ENCODE data around the gene OLA1.

The OLA1 gene

DNA sequence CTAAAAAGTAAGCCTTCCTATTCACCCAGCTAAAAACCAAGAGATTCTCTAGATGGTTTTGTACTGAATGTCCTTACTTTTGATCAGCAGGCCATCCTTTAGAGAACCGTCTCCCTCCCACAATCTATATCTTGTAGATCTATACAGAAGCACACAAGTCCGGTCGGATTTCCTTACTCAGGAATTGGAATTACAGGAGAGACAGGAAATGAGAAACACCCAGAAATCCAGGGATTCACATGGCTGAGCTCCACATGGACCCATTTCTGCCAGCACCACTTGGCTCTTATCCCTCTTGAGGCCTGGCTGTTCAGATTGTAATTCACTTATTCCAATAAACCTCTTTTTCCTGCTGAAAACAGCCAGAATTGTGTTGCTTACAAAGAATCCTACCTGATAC is 4.5 kb downstream of the OLA1 start:
- Histone ChIP-seq H3K18ac (ENCODE audit: low read length) (no peak overlapping the region), H3K36me3 (ENCODE audit: control insufficient read depth, insufficient read depth, low read length) (peaks cover 2% of the 10 kb centered on the region)
- WGBS (ENCODE audit: extremely low coverage, insufficient coverage, low lambda C conversion rate), result no CpG with 5 or more reads among the region's 3 CpGs

DNA sequence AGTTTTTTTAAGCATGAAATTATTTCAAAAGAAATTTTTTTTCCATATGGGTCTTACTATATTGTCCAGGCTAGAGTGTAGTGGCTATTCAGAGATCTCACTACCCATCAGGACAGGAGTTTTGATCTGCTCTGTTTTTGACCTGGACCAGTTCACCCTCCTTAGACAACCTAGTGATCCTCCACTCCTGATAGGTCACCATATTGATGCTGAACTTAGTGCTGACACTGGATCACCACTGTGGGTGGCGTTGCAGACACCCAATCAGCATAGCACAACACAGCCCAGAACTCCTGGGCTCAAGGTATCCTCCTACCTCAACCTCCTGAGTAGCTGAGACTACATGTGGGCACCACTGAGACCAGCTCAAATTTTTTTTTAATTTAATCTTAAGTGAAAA is 8.2 kb downstream of the OLA1 start:
- Histone ChIP-seq H2AK5ac (ENCODE audit: low read length) (no peak overlapping the region), H4K5ac (ENCODE audit: low read length) (no peak overlapping the region), H3K36me3 (ENCODE audit: control insufficient read depth, insufficient read depth, low read length) (peaks cover under 1% of the 10 kb centered on the region), H3K79me1 (ENCODE audit: low read length) (peaks cover 19% of the 10 kb centered on the region), H3K4me2 (ENCODE audit: low read length) (no peak overlapping the region), H3K56ac (ENCODE audit: low read length) (no peak overlapping the region), H2BK120ac (ENCODE audit: low read depth, low read length) (no peak overlapping the region), H3K4me3 (ENCODE audit: low read length) (no peak overlapping the region), H2BK5ac (ENCODE audit: low read length) (no peak overlapping the region), H3K4me1 (ENCODE audit: control insufficient read depth, low read depth, low read length) (no peaks in the 10 kb centered on the region), H3K18ac (ENCODE audit: low read length) (no peak overlapping the region), H2BK15ac (replicated peaks; ENCODE audit: low read depth) (no peak overlapping the region), H3K27ac (ENCODE audit: low read depth, low read length) (no peak overlapping the region), H3K4ac (ENCODE audit: low read depth, low read length) (no peak overlapping the region), H4K8ac (ENCODE audit: low read depth, low read length) (no peak overlapping the region), H3K23ac (ENCODE audit: low read length) (no peak overlapping the region), H3K9ac (ENCODE audit: low read length) (no peak overlapping the region), H3K79me2 (ENCODE audit: control insufficient read depth, insufficient read depth, low read length) (peaks cover 54% of the 10 kb centered on the region), H3K27me3 (ENCODE audit: insufficient read depth, low read length, poor library complexity) (no peaks in the 10 kb centered on the region)
- no peak for DNase-seq
- no CpG with 5 or more reads among the region's 1 CpG for WGBS (ENCODE audit: extremely low coverage, insufficient coverage, low lambda C conversion rate)

More for the DNA sequence above, 4.5 kb downstream of the OLA1 start:
- Histone ChIP-seq H3K9ac (ENCODE audit: low read length) (no peak overlapping the region), H2BK15ac (replicated peaks; ENCODE audit: low read depth) (no peak overlapping the region), H2BK5ac (ENCODE audit: low read length) (no peak overlapping the region), H3K79me1 (ENCODE audit: low read length) (peaks cover 18% of the 10 kb centered on the region), H4K5ac (ENCODE audit: low read length) (no peak overlapping the region), H3K23ac (ENCODE audit: low read length) (no peak overlapping the region), H2BK120ac (ENCODE audit: low read depth, low read length) (no peak overlapping the region), H4K8ac (ENCODE audit: low read depth, low read length) (no peak overlapping the region), H3K56ac (ENCODE audit: low read length) (no peak overlapping the region), H3K4ac (ENCODE audit: low read depth, low read length) (no peak overlapping the region), H3K4me3 (ENCODE audit: low read length) (no peak overlapping the region), H3K27me3 (ENCODE audit: insufficient read depth, low read length, poor library complexity) (no peaks in the 10 kb centered on the region), H2AK5ac (ENCODE audit: low read length) (no peak overlapping the region), H3K4me1 (ENCODE audit: control insufficient read depth, low read depth, low read length) (no peaks in the 10 kb centered on the region), H3K4me2 (ENCODE audit: low read length) (no peak overlapping the region), H3K79me2 (ENCODE audit: control insufficient read depth, insufficient read depth, low read length) (peaks cover 52% of the 10 kb centered on the region), H3K27ac (ENCODE audit: low read depth, low read length) (no peak overlapping the region)
- no peak for DNase-seq

DNA sequence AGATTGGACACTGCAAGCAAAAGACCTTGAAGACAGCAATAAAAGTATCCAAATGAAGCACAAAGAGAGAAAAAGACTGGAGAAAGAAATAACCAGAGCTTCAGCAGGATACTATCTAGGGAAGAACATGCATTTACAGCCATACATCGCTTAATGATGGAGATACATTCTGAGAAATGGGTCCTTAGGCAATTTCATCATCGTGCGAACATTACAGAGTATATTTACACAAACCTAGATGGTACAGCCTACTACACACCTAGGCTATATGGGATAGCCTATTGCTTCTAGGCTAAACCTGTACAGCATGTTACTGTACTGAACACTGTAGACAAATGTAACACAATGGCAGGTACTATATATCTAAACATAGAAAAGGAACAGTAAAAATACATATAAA is 11.9 kb downstream of the OLA1 start:
- no peak overlapping the region for H3K9ac ChIP-seq (ENCODE audit: low read length)
- H3K79me2 ChIP-seq (ENCODE audit: control insufficient read depth, insufficient read depth, low read length), result peaks cover 48% of the 10 kb centered on the region
- H2BK15ac ChIP-seq (replicated peaks; ENCODE audit: low read depth), result no peak overlapping the region
- H3K27ac ChIP-seq (ENCODE audit: low read depth, low read length), result no peak overlapping the region
- WGBS (ENCODE audit: extremely low coverage, insufficient coverage, low lambda C conversion rate), result no CpG with 5 or more reads among the region's 3 CpGs
- no peaks in the 10 kb centered on the region for H3K27me3 ChIP-seq (ENCODE audit: insufficient read depth, low read length, poor library complexity)
- H3K56ac ChIP-seq (ENCODE audit: low read length), result no peak overlapping the region
- H3K4me3 ChIP-seq (ENCODE audit: low read length), result no peak overlapping the region
- H2BK5ac ChIP-seq (ENCODE audit: low read length), result no peak overlapping the region
- H2BK120ac ChIP-seq (ENCODE audit: low read depth, low read length), result no peak overlapping the region
- no peak overlapping the region for H2AK5ac ChIP-seq (ENCODE audit: low read length)
- no peak overlapping the region for H3K4ac ChIP-seq (ENCODE audit: low read depth, low read length)
- no peak overlapping the region for H4K8ac ChIP-seq (ENCODE audit: low read depth, low read length)
- H3K23ac ChIP-seq (ENCODE audit: low read length), result no peak overlapping the region
- H3K79me1 ChIP-seq (ENCODE audit: low read length), result peaks cover 13% of the 10 kb centered on the region
- no peak overlapping the region for H4K5ac ChIP-seq (ENCODE audit: low read length)
- no peaks in the 10 kb centered on the region for H3K4me1 ChIP-seq (ENCODE audit: control insufficient read depth, low read depth, low read length)
- H3K4me2 ChIP-seq (ENCODE audit: low read length), result no peak overlapping the region
- H3K36me3 ChIP-seq (ENCODE audit: control insufficient read depth, insufficient read depth, low read length), result no peaks in the 10 kb centered on the region
- no peak for DNase-seq
- no peak overlapping the region for H3K18ac ChIP-seq (ENCODE audit: low read length)

DNA sequence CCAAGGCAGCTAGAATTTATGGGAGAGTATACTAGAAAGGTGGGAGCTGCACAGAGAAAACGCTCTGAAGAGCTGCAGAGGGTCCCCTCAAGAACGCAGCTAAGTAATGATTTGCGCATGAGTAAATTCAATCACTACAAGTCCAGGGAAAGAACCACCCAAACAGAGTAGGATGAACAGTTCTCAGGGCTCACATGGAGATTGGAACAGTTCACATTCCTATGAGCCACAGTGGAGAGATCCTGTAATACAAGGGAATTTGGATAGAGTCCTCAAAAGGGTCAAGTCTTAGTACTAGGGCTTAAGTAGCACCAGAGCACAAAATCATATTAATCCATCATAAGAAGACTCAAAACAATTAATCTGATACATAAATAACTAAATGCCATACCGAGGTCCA is 12.7 kb downstream of the OLA1 start:
- no peak overlapping the region for H3K56ac ChIP-seq (ENCODE audit: low read length)
- WGBS (ENCODE audit: extremely low coverage, insufficient coverage, low lambda C conversion rate), result no CpG with 5 or more reads among the region's 4 CpGs

DNA sequence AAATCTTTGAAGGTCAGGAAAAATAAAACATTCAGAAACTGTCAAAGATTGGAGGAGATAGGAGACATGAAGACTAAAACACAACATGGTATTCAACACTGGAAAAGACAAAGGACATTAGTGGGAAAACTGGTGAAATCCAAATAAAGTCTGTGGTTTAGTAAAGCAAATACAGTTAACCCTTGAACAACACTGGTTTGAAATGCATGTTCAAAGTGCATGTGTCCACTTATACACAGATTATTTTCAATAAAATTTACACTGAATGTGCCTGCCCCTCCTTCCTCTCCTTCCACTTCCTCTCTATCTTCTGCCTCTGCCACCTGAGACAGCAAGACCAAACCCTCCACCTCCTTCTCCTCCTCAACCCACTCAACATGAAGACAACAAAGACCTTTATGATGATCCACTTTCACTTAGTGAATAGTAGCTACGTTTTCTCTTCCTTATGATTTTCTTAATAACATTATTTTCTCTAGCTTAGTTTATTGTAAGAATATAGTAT is 14.5 kb downstream of the OLA1 start:
- Histone ChIP-seq H4K5ac (ENCODE audit: low read length) (no peak overlapping the region), H3K79me1 (ENCODE audit: low read length) (peaks cover 11% of the 10 kb centered on the region), H4K8ac (ENCODE audit: low read depth, low read length) (no peak overlapping the region), H3K36me3 (ENCODE audit: control insufficient read depth, insufficient read depth, low read length) (no peaks in the 10 kb centered on the region), H3K79me2 (ENCODE audit: control insufficient read depth, insufficient read depth, low read length) (peaks cover 35% of the 10 kb centered on the region), H3K27me3 (ENCODE audit: insufficient read depth, low read length, poor library complexity) (no peaks in the 10 kb centered on the region), H3K4me2 (ENCODE audit: low read length) (no peak overlapping the region), H3K27ac (ENCODE audit: low read depth, low read length) (no peak overlapping the region), H3K9ac (ENCODE audit: low read length) (no peak overlapping the region), H2AK5ac (ENCODE audit: low read length) (no peak overlapping the region), H3K4me1 (ENCODE audit: control insufficient read depth, low read depth, low read length) (no peaks in the 10 kb centered on the region), H2BK15ac (replicated peaks; ENCODE audit: low read depth) (no peak overlapping the region), H3K23ac (ENCODE audit: low read length) (no peak overlapping the region), H3K56ac (ENCODE audit: low read length) (no peak overlapping the region), H3K18ac (ENCODE audit: low read length) (no peak overlapping the region), H3K4ac (ENCODE audit: low read depth, low read length) (no peak overlapping the region), H3K4me3 (ENCODE audit: low read length) (no peak overlapping the region), H2BK5ac (ENCODE audit: low read length) (no peak overlapping the region), H2BK120ac (ENCODE audit: low read depth, low read length) (no peak overlapping the region)
- DNase-seq, result no peak
- no CpG with 5 or more reads among the region's 1 CpG for WGBS (ENCODE audit: extremely low coverage, insufficient coverage, low lambda C conversion rate)

More for the DNA sequence above, 12.7 kb downstream of the OLA1 start:
- H3K4me3 ChIP-seq (ENCODE audit: low read length), result no peak overlapping the region
- DNase-seq, result no peak
- no peak overlapping the region for H3K4me2 ChIP-seq (ENCODE audit: low read length)
- H2BK15ac ChIP-seq (replicated peaks; ENCODE audit: low read depth), result no peak overlapping the region
- H4K5ac ChIP-seq (ENCODE audit: low read length), result no peak overlapping the region
- no peaks in the 10 kb centered on the region for H3K4me1 ChIP-seq (ENCODE audit: control insufficient read depth, low read depth, low read length)
- H3K79me1 ChIP-seq (ENCODE audit: low read length), result peaks cover 13% of the 10 kb centered on the region
- peaks cover 43% of the 10 kb centered on the region for H3K79me2 ChIP-seq (ENCODE audit: control insufficient read depth, insufficient read depth, low read length)
- H3K9ac ChIP-seq (ENCODE audit: low read length), result no peak overlapping the region
- H2AK5ac ChIP-seq (ENCODE audit: low read length), result no peak overlapping the region
- no peak overlapping the region for H2BK120ac ChIP-seq (ENCODE audit: low read depth, low read length)
- H3K4ac ChIP-seq (ENCODE audit: low read depth, low read length), result no peak overlapping the region
- no peak overlapping the region for H3K23ac ChIP-seq (ENCODE audit: low read length)
- H3K18ac ChIP-seq (ENCODE audit: low read length), result no peak overlapping the region
- no peaks in the 10 kb centered on the region for H3K36me3 ChIP-seq (ENCODE audit: control insufficient read depth, insufficient read depth, low read length)
- H3K27ac ChIP-seq (ENCODE audit: low read depth, low read length), result no peak overlapping the region
- no peak overlapping the region for H2BK5ac ChIP-seq (ENCODE audit: low read length)
- H3K27me3 ChIP-seq (ENCODE audit: insufficient read depth, low read length, poor library complexity), result no peaks in the 10 kb centered on the region
- H4K8ac ChIP-seq (ENCODE audit: low read depth, low read length), result no peak overlapping the region

DNA sequence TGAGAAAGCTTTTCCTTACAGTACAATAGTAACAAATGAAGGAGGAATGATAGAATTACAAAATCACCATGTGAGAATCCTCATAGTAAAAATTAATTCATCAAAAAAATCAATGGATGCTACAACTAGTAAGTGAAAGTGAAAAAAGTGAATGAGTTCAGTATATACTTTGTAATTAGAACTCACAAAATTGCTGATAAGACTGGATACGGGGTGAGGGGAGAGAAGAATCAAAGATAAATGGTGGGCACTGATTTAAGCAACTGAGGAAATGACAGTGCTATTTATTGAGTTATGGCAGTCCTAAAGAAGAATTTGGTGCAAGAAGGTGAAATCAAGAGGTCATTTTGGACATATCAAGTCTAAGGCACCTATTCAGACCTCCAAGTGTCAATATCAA is 20.6 kb downstream of the OLA1 start:
- Histone ChIP-seq H3K36me3 (ENCODE audit: control insufficient read depth, insufficient read depth, low read length) (no peaks in the 10 kb centered on the region), H3K4me1 (ENCODE audit: control insufficient read depth, low read depth, low read length) (no peaks in the 10 kb centered on the region), H3K18ac (ENCODE audit: low read length) (no peak overlapping the region), H3K79me2 (ENCODE audit: control insufficient read depth, insufficient read depth, low read length) (peaks cover 6% of the 10 kb centered on the region), H3K27me3 (ENCODE audit: insufficient read depth, low read length, poor library complexity) (no peaks in the 10 kb centered on the region), H3K56ac (ENCODE audit: low read length) (no peak overlapping the region), H4K5ac (ENCODE audit: low read length) (no peak overlapping the region), H3K4ac (ENCODE audit: low read depth, low read length) (no peak overlapping the region), H2BK5ac (ENCODE audit: low read length) (no peak overlapping the region), H3K79me1 (ENCODE audit: low read length) (peaks cover 3% of the 10 kb centered on the region), H4K8ac (ENCODE audit: low read depth, low read length) (no peak overlapping the region), H2AK5ac (ENCODE audit: low read length) (no peak overlapping the region), H3K27ac (ENCODE audit: low read depth, low read length) (no peak overlapping the region), H2BK120ac (ENCODE audit: low read depth, low read length) (no peak overlapping the region), H3K4me2 (ENCODE audit: low read length) (no peak overlapping the region), H2BK15ac (replicated peaks; ENCODE audit: low read depth) (no peak overlapping the region), H3K23ac (ENCODE audit: low read length) (no peak overlapping the region), H3K9ac (ENCODE audit: low read length) (no peak overlapping the region), H3K4me3 (ENCODE audit: low read length) (no peak overlapping the region)
- DNase-seq, result no peak
- no CpG with 5 or more reads among the region's 1 CpG for WGBS (ENCODE audit: extremely low coverage, insufficient coverage, low lambda C conversion rate)

Data from mesendoderm (in vitro differentiated cells).